Esophagus muscularis mucosa (tissue), 4 donors: ENCODE results near the gene TBCB. TPM values are rescaled to one million over a fixed set of nuclear protein-coding genes. Genes with fewer than 3 reads are reported as not detected.
"Not testable (repeated sequence)": the region's sequence is repeated elsewhere in the genome, so short reads cannot be mapped to it uniquely, and the experiment has no call there.

Experiments
- DNase-seq: peaks from one replicate; pipeline ENCODE4 v3.0.0-alpha.2; 2017; ENCODE audit errors: extremely low spot score
- H3K27ac ChIP-seq, 4 donors: fragments of 200-600 bp; sonication (generic); replicated peaks in 1 of 4; 1 replicate in 3 of 4; 2 replicates in 1 of 4; pipeline ENCODE4 v1.5.1; 2016 to 2019; ENCODE audit warnings: mild to moderate bottlenecking in 1 of 4
- H3K27me3 ChIP-seq, 4 donors: fragments of 200-600 bp; sonication (generic); one replicate each; pipeline versions ENCODE4 v1.5.1 to v1.6.0; 2016 to 2019
- H3K36me3 ChIP-seq, 4 donors: fragments of 200-600 bp; sonication (generic); one replicate each; pipeline ENCODE4 v1.5.1; 2016 to 2019
- H3K4me1 ChIP-seq, 4 donors: fragments of 200-600 bp; sonication (generic); one replicate each; pipeline ENCODE4 v1.5.1; 2016 to 2019
- H3K4me3 ChIP-seq, 4 donors: fragments of 200-600 bp; sonication (generic); 1 replicate in 2 of 4; 2 replicates in 2 of 4; pipeline ENCODE4 v1.5.1; 2016 to 2019; ENCODE audit warnings: mild to moderate bottlenecking in 4 of 4, moderate library complexity in 1 of 4
- H3K9me3 ChIP-seq, 4 donors: fragments of 200-600 bp; sonication (generic); 1 replicate in 3 of 4; 2 replicates in 1 of 4; pipeline ENCODE4 v1.5.1; 2016 to 2019
- EP300 ChIP-seq: sonication (generic); formaldehyde crosslinking; IDR thresholded peaks from one replicate; pipeline ENCODE4 v1.6.1; 2017; ENCODE audit warnings: antibody characterized with exemption
- POLR2A ChIP-seq: fragments of 450-650 bp; IDR thresholded peaks from one replicate; pipeline ENCODE4 v1.6.1; 2017; ENCODE audit warnings: antibody characterized with exemption, moderate library complexity, mild to moderate bottlenecking, low read depth
- POLR2AphosphoS5 ChIP-seq, 2 donors: sonication (generic); formaldehyde crosslinking; IDR thresholded peaks; one replicate each; pipeline ENCODE4 v1.6.1; 2017; ENCODE audit warnings: antibody characterized with exemption in 2 of 2
- WGBS: methylation state at CpG from one replicate; pipeline ENCODE4 v1.1.5; 2018; 5-methylcytosine and 5-hydroxymethylcytosine counted together
- intact Hi-C: fragments of 100-400 bp; cut with DNase I; formaldehyde crosslinking; loops from one replicate; pipeline ENCODE4 v1.15.1; 2023
- total RNA-seq, 4 donors: library from RNA; depleted of rRNA; stranded (reverse); fragments of >200 nt; gene quantifications; one replicate each; pipeline versions ENCODE4 v1.1.0 to v1.2.1, GENCODE V29; 2016
- TF ChIP-seq, protein P1 (sequence below), 3 experiments: fragments of 200-600 bp in 2 of 3; fragments of 450-650 bp in 1 of 3; sonication (generic) in 2 of 3; IDR thresholded peaks; one replicate each; pipeline ENCODE4 v1.5.1; 2017 to 2019; ENCODE audit warnings: antibody characterized with exemption in 3 of 3, mild to moderate bottlenecking in 2 of 3, moderate library complexity in 1 of 3

The TBCB gene
- total RNA-seq, 4 donors from 2014 or later: 164 to 230 (median 192) TPM

DNA sequence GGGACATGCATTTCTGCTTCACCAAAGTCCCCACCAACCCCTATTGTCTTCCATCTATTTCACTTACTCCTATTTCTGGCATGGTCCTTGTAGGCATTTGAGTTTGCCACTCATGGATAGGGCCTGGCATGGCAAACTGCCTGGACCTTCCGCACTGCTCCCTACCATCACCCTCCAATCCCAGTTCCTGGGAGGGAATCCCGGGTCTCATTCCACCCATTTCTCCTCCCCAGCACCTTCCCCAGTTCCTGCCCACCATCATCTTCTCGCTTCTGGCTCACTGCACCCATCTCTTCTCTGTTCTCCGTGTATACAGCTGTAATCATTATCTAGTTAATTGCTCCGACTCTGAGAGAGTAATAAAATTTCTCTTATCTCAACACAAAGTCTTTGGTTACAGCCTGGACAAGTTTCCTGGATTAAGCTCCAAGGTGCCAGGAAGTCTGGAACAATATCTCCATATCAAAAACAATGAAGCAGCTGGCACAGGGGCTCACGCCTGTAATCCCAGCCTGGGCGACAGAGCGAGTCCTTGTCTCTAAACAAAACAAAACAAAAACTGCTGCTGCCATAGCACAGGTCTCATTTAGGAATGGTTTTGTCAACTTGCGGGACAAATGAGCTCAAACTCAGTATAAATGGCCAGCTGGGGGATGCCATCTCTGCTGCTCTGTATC lies 54.0 kb downstream of the TBCB start:
- H3K4me3 ChIP-seq: no peak overlapping the region
- intact Hi-C loops: no loop called here
- TF ChIP-seq, protein P1, sequence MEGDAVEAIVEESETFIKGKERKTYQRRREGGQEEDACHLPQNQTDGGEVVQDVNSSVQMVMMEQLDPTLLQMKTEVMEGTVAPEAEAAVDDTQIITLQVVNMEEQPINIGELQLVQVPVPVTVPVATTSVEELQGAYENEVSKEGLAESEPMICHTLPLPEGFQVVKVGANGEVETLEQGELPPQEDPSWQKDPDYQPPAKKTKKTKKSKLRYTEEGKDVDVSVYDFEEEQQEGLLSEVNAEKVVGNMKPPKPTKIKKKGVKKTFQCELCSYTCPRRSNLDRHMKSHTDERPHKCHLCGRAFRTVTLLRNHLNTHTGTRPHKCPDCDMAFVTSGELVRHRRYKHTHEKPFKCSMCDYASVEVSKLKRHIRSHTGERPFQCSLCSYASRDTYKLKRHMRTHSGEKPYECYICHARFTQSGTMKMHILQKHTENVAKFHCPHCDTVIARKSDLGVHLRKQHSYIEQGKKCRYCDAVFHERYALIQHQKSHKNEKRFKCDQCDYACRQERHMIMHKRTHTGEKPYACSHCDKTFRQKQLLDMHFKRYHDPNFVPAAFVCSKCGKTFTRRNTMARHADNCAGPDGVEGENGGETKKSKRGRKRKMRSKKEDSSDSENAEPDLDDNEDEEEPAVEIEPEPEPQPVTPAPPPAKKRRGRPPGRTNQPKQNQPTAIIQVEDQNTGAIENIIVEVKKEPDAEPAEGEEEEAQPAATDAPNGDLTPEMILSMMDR (IDR thresholded peaks at IDR 0.05): no peak
- no peak for TF ChIP-seq EP300
- peak in 1 of 2 donors; percentile 41 for TF ChIP-seq POLR2AphosphoS5 (IDR thresholded peaks at IDR 0.05)
- TF ChIP-seq POLR2A: no peak
- H3K4me1 ChIP-seq: peaks cover 17 to 24% (median 19%) of the 10 kb centered on the region in 4 donors
- peaks cover 0 to 23% (median 10%) of the 10 kb centered on the region in 4 donors for H3K36me3 ChIP-seq
- H3K27ac ChIP-seq: peak overlapping the region; percentile 68 to 84 (median 70)
- no peak for DNase-seq
- WGBS: 55% methylated on average over 9 of the region's 9 CpGs
- H3K27me3 ChIP-seq: no peaks in the 10 kb centered on the region
- H3K9me3 ChIP-seq: no peaks in the 10 kb centered on the region

DNA sequence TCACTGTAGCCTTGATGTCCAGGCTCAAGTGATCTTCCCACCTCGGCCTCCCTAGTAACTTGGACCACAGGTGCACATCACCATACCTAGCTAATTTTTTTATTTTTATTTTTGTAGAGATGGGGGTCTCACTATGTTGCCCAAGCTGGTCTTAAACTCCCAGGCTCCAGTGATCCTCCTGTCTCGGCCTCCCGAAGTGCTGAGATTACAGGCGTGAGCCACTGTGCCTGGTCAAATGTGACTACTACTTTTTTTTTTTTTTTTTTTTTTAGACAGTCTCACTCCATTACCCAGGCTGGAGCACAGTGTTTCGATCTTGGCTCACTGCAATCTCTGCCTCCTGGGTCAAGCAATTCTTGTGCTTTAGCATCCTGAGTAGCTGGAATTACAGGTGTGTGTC lies 57.6 kb downstream of the TBCB start:
- no peak for DNase-seq
- H3K27me3 ChIP-seq: no peaks in the 10 kb centered on the region
- TF ChIP-seq, protein P1 (IDR thresholded peaks at IDR 0.05): no peak
- TF ChIP-seq POLR2A (no peak), POLR2AphosphoS5 (IDR thresholded peaks at IDR 0.05) (no peak), EP300 (no peak)
- WGBS: 90% methylated on average over 5 of the region's 5 CpGs
- no peak overlapping the region for H3K27ac ChIP-seq
- intact Hi-C loops: loop anchor here (10.0 kb wide), 1 partner anchor 108 kb away; no protein-coding TSS in a partner anchor
- no peaks in the 10 kb centered on the region for H3K9me3 ChIP-seq
- H3K4me3 ChIP-seq: no peak overlapping the region
- H3K4me1 ChIP-seq: peaks cover 17 to 24% (median 19%) of the 10 kb centered on the region in 4 donors
- H3K36me3 ChIP-seq: no peaks in the 10 kb centered on the region

DNA sequence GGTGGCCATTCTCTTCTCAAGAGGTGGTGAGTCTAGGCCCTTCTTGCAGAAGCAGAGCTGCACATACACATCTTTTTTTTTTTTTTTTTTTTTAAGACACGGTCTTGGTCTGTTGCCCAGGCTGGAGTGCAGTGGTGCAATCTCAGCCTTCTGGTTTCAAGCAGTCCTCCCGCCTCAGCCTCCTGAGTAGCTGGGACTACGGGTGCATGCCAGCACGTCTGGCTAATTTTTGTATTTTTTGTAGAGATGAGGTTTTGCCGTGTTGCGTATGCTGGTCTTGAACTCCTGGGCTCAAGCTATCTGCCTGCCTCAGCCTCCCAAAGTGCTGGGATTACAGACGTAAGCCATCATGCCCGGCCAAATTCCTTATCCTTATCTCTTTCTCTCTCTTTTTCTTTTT lies 58.6 kb downstream of the TBCB start:
- not testable (repeated sequence) for H3K36me3 ChIP-seq

More for the DNA sequence above, 58.6 kb downstream of the TBCB start:
- not testable (repeated sequence) for H3K27ac ChIP-seq, H3K4me3 ChIP-seq, H3K27me3 ChIP-seq, DNase-seq, H3K9me3 ChIP-seq
- peaks cover 13 to 24% (median 17%) of the 10 kb centered on the region in 4 donors for H3K4me1 ChIP-seq
- intact Hi-C loops: loop anchor here (10.0 kb wide), 1 partner anchor 109 kb away; no protein-coding TSS in a partner anchor
- WGBS: 82% methylated on average over 8 of the region's 8 CpGs

Other genes starting within 250 kb of the TBCB start
- 10 to 100 TPM in 2 of 4 donors, 1 to 10 TPM in 2; 4.6 to 14.6 (median 8.8) TPM for gene APLP1, start 246.9 kb upstream of the TBCB start, total RNA-seq
- 1 to 10 TPM; 2.5 to 6.2 (median 5.3) TPM for gene NFKBID, start 214.9 kb upstream of the TBCB start, total RNA-seq
- gene HCST, start 212.9 kb upstream of the TBCB start, total RNA-seq: 10 to 100 TPM in 1 of 4 donors, 1 to 10 TPM in 1, not detected in 2; 3.7 to 14.6 TPM
- 100 to 1,000 TPM in 1 of 4 donors, 10 to 100 TPM in 3; 47.1 to 145 (median 50.7) TPM for gene TYROBP, start 207.2 kb upstream of the TBCB start, total RNA-seq
- gene LRFN3, start 179.1 kb upstream of the TBCB start, total RNA-seq: 10 to 100 TPM in 3 of 4 donors, 1 to 10 TPM in 1; 7.5 to 22.6 (median 15.3) TPM
- gene SDHAF1, start 120.3 kb upstream of the TBCB start, total RNA-seq: 10 to 100 TPM; 44.0 to 60.3 (median 50.2) TPM
- gene SYNE4, start 106.7 kb upstream of the TBCB start, total RNA-seq: 1 to 10 TPM in 1 of 4 donors, not detected in 3; 1.3 TPM
- 10 to 100 TPM; 27.0 to 43.6 (median 35.5) TPM for gene ALKBH6, start 101.3 kb upstream of the TBCB start, total RNA-seq
- 10 to 100 TPM; 39.9 to 73.3 (median 51.4) TPM for gene CLIP3, start 82.6 kb upstream of the TBCB start, total RNA-seq
- 10 to 100 TPM in 2 of 4 donors, 1 to 10 TPM in 2; 6.3 to 21.3 (median 12.1) TPM for gene THAP8, start 61.2 kb upstream of the TBCB start, total RNA-seq
- gene WDR62, start 60.6 kb upstream of the TBCB start, total RNA-seq: under 1 TPM in 3 of 4 donors, not detected in 1; 0.26 to 0.52 (median 0.50) TPM
- gene OVOL3, start 4.3 kb upstream of the TBCB start, total RNA-seq: not detected
- gene POLR2I, start 593 bp upstream of the TBCB start, total RNA-seq: 100 to 1,000 TPM in 2 of 4 donors, 10 to 100 TPM in 2; 64.8 to 152 (median 85.7) TPM
- gene CAPNS1, start 24.6 kb downstream of the TBCB start, total RNA-seq: 100 to 1,000 TPM; 212 to 245 (median 229) TPM
- 100 to 1,000 TPM in 2 of 4 donors, 10 to 100 TPM in 2; 65.8 to 231 (median 101) TPM for gene COX7A1, start 37.0 kb downstream of the TBCB start, total RNA-seq
- 1 to 10 TPM; 4.6 to 5.7 (median 5.1) TPM for gene ZNF565, start 99.2 kb downstream of the TBCB start, total RNA-seq
- 10 to 100 TPM; 44.9 to 78.2 (median 49.9) TPM for gene ZNF146, start 99.6 kb downstream of the TBCB start, total RNA-seq